Right cardiac atrium (tissue), 5 donors: ENCODE results near the gene CPAMD8. TPM values are rescaled to one million over a fixed set of nuclear protein-coding genes. Genes with fewer than 3 reads are reported as not detected.
A peak's percentile ranks its signal among the peaks of the same experiment; 100 is the strongest.
"Not testable (repeated sequence)": the region's sequence is repeated elsewhere in the genome, so short reads cannot be mapped to it uniquely, and the experiment has no call there.

Experiments
- ATAC-seq, 2 donors: fragments of 200-7000 bp; cut with Tn5 transposase; one replicate each; pipeline versions ENCODE4 v1.8.0 to v1.9.1; 2020; ENCODE audit warnings: moderate library complexity in 2 of 2, mild to moderate bottlenecking in 1 of 2
- DNase-seq, 3 donors: peaks; one replicate each; pipeline ENCODE4 v3.0.0-alpha.2; 2020
- H3K27ac ChIP-seq: one replicate; pipeline ENCODE4 v1.5.1; 2013; ENCODE audit warnings: mild to moderate bottlenecking, low read length, control low read depth, moderate library complexity
- H3K27me3 ChIP-seq: one replicate; pipeline ENCODE4 v1.6.1; 2013; ENCODE audit not compliant: control insufficient read depth, insufficient read depth
- H3K4me1 ChIP-seq: one replicate; pipeline ENCODE4 v1.6.1; 2013; ENCODE audit warnings: low read length; ENCODE audit not compliant: control insufficient read depth, insufficient read depth
- H3K4me3 ChIP-seq: one replicate; pipeline ENCODE4 v1.5.1; 2013; ENCODE audit warnings: low read length, control low read depth
- H3K9me3 ChIP-seq: one replicate; pipeline ENCODE4 v1.6.1; 2013; ENCODE audit warnings: low read length; ENCODE audit not compliant: control insufficient read depth
- WGBS: extraction: QIAGEN DNeasy Blood & Tissue Kit; methylation state at CpG from one replicate; pipeline ENCODE4 v1.1.7; 2013; 5-methylcytosine and 5-hydroxymethylcytosine counted together
- intact Hi-C, 4 donors: fragments of 100-400 bp; cut with DNase I; formaldehyde crosslinking; loops; one replicate each; pipeline versions ENCODE4 v1.11.0 to v1.14.0; 2022 to 2023
- polyA plus RNA-seq: library from polyadenylated mRNA; stranded (reverse); fragments of 200-250 nt; gene quantifications from one replicate; pipeline ENCODE4 v1.2.3, GENCODE V29; 2013
- total RNA-seq, 4 donors: library from RNA; stranded (reverse); fragmentation: NEBNext Ultra II Directional; extraction: Animal tissue kit (Norgen Biotek cat#: 25700); gene quantifications; one replicate each; pipeline ENCODE4 v1.2.1, GENCODE V29; 2021
- donor health status: healthy with polysubstance abuse.
- donor health status: DM: no; HTN: yes; CAD: no.
- donor health status: DM: no; HTN: no; CAD: no.
- donor health status: DM: no; HTN: yes; CAD: no; lungs with severe emphysema.
- donor health status: DM: yes; HTN: yes; CAD: no.

Gene CPAMD8
- total and polyA plus RNA-seq, 5 donors = 2.4 to 19.7 (median 9.6) TPM

- 90% methylated on average over 7 of the region's 7 CpGs for WGBS
- Histone ChIP-seq H3K27me3 (no peaks in the 10 kb centered on the region), H3K4me3 (no peak overlapping the region), H3K4me1 (no peaks in the 10 kb centered on the region), H3K9me3 (no peaks in the 10 kb centered on the region), H3K27ac (no peak overlapping the region)
- DNase-seq = no peak
- intact Hi-C loops = no loop called here
- ATAC-seq = no peak
Observed at GRCh38 chr19:17022738-17023137, 3.9 kb downstream of the CPAMD8 start.

DNA sequence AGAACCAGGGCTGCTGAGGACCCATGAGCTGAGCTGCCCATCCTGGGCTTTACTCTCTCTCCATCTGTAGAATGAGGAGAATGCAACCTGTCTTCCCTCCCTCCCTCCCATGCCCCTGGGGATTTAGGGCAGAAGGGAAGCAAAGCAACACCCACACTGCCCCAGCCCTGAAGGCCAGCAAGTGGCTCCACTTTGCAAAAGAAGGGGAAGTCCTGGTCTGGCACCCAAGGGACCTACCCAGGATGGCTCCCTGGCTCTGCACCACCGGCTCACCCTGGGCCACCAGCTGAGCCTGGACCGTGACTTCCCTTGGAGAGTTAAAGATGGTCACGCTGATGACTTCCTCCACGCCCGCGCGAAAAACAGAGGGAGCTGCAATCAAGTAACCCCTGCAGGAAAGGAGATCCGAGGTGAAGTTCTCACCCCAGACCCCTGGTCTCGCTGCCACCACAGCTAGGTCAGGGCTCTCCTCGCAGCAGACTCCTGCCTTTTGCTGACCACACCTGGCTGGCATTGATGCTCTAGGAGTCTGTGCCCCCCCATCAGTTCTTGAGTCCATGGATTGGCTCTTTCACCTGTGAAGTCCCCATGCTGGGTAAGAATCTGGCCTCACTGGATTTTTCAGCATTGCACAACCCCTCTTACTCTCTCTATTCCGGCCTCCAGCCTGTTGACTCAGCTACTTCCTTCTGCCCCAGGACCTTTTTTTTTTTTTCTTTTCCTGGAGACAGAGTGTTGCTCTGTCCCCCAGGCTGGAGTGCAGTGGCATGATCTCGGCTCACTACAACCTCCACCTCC lies 4.6 kb downstream of the CPAMD8 start:
- intact Hi-C loops = no loop called here
- H3K9me3 ChIP-seq = no peaks in the 10 kb centered on the region
- DNase-seq (no peak), ATAC-seq (peak in 1 of 2 donors; percentile 48)
- H3K4me1 ChIP-seq = no peaks in the 10 kb centered on the region
- H3K27ac ChIP-seq = no peak overlapping the region
- no peak overlapping the region for H3K4me3 ChIP-seq
- H3K27me3 ChIP-seq = no peaks in the 10 kb centered on the region
- 80% methylated on average over 12 of the region's 12 CpGs for WGBS

DNA sequence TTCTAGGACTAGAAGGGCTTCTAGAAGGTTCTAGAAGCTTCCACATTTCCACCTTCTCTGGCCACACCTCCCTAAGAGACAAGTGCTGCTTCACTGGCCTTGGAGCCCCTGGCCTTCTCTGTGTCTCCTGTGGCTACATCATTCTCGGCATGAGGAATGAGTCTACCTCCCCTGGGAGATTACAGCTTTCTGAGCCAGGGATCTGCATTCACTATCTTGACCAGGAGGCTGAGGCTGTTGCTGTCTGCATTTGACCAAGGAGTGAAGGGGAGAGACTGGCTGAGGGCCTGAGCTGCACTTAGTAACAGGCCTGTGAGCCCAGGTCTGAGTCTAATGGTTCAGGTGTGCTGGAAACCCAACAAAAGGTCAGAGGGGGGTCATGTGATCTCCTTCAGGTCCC lies 5.3 kb downstream of the CPAMD8 start:
- Histone ChIP-seq H3K9me3 (no peaks in the 10 kb centered on the region), H3K4me1 (no peaks in the 10 kb centered on the region), H3K27me3 (no peaks in the 10 kb centered on the region), H3K27ac (no peak overlapping the region), H3K4me3 (no peak overlapping the region)
- DNase-seq = no peak
- 60% methylated on average over 1 of the region's 1 CpG for WGBS
- ATAC-seq = no peak
- intact Hi-C loops = no loop called here

DNA sequence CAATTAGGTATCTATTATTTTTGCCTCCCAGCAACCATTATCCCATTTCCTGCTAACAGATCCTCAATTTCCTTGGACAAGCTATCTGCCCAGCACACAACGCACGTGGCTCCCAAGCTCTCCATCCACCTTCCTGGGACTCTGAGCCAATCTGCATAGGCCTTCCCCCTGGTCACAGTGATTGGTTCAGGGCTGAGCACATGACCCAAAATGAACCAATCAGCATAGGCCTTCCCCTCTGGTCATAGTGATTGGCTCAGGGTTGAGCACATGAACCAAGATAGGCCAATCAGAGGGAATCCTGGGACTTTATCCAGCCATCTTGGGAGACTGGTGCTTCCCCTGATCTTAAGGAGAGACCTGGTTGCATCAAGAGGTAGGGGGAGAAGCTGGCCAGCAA lies 5.8 kb downstream of the CPAMD8 start:
- intact Hi-C loops = no loop called here
- ATAC-seq (peak in 1 of 2 donors; percentile 29), DNase-seq (no peak)
- Histone ChIP-seq H3K27ac (no peak overlapping the region), H3K9me3 (no peaks in the 10 kb centered on the region), H3K27me3 (no peaks in the 10 kb centered on the region), H3K4me3 (no peak overlapping the region), H3K4me1 (no peaks in the 10 kb centered on the region)
- WGBS = 62% methylated on average over 2 of the region's 2 CpGs

GRCh38 chr19:17020385-17020784 lies 6.2 kb downstream of the CPAMD8 start:
- H3K4me3 ChIP-seq = no peak overlapping the region
- ATAC-seq (peak in 1 of 2 donors; percentile 52), DNase-seq (no peak)
- H3K27ac ChIP-seq = no peak overlapping the region
- intact Hi-C loops = no loop called here
- no peaks in the 10 kb centered on the region for H3K9me3 ChIP-seq
- H3K27me3 ChIP-seq = no peaks in the 10 kb centered on the region
- H3K4me1 ChIP-seq = no peaks in the 10 kb centered on the region

DNA sequence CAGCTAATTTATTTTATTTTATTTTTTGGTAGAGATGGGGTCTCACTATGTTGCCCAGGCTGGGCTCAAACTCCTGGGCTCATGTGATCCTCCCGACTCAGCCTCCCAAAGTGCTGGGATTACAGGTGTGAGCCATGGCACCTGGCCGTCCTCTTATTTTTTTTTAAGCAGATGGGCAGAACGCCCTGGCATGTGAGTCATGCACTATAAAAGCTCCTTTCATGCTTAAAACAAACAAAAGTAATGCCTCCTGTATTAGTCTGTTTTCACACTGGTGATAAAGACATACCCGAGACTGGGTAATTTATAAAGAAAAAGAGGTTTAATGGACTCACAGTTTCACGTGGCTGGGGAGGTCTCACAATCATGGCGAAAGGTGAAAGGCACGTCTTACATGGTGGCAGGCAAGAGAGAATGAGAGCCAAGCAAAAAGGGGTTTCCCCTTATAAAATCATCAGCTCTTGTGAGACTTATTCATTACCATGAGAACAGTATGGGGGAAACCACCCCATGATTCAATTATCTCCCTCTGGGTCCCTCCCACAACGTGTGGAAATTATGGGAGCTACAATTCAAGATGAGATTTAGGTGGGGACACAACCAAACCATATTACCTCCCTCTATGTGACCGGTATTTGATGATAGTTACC lies 12.3 kb downstream of the CPAMD8 start:
- H3K27ac ChIP-seq, H3K9me3 ChIP-seq, DNase-seq, H3K4me1 ChIP-seq, ATAC-seq, H3K27me3 ChIP-seq, intact Hi-C loops, H3K4me3 ChIP-seq: not testable (repeated sequence)
- 77% methylated on average over 9 of the region's 9 CpGs for WGBS

DNA sequence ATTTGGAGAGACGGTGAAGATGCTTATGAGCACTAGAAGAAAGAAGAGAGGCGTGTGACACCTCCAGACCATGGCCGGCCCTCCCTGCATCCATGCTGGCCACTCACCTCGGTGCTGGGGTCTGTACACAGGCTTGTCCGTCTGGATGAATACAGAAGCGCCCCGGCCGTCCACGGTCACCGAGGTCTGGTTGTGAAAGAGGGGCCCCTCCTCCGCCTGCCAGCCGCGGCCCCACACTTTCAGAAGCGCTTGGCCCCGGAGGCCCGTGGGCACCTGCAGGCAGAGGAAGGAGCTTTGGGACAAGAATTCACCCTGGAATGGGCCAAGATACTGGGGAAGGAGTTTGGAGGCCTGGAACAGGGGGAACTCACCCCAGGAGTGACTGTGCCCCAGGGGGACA lies 15.1 kb downstream of the CPAMD8 start:
- WGBS = 90% methylated on average over 16 of the region's 16 CpGs
- ATAC-seq = no peak
- H3K4me1 ChIP-seq = no peaks in the 10 kb centered on the region
- intact Hi-C loops = no loop called here
- no peak for DNase-seq
- no peak overlapping the region for H3K4me3 ChIP-seq
- H3K27ac ChIP-seq = no peak overlapping the region
- H3K27me3 ChIP-seq = no peaks in the 10 kb centered on the region
- no peaks in the 10 kb centered on the region for H3K9me3 ChIP-seq

- intact Hi-C loops = no loop called here
- 87% methylated on average over 3 of the region's 3 CpGs for WGBS
Observed at GRCh38 chr19:17006579-17006978, 20.0 kb downstream of the CPAMD8 start.

DNA sequence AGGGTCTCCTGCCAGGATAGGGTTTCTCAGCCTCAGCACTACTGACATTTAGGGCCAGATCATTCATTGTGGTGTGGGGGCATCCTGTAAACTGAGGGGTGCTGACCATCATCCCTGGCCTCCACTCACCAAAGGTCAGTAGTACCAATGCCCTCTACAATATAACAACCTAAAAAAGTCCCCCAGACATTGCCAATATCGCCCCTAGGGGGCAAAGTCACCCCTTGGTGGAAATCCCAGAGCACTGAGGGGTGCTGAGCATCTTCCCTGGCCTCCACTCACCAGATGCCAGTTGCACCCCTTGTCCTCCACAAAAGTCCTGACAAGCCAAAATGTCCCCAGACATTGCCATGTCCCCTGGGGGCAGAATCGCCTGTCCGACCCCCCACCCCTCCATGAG lies 21.6 kb downstream of the CPAMD8 start:
- no peak for DNase-seq
- Histone ChIP-seq H3K4me3 (no peak overlapping the region), H3K4me1 (no peaks in the 10 kb centered on the region), H3K9me3 (no peaks in the 10 kb centered on the region), H3K27ac (no peak overlapping the region), H3K27me3 (no peaks in the 10 kb centered on the region)
- no peak for ATAC-seq
- intact Hi-C loops = no loop called here
- WGBS = 74% methylated on average over 3 of the region's 3 CpGs

More at GRCh38 chr19:17006579-17006978, 20.0 kb downstream of the CPAMD8 start:
- DNase-seq (no peak), ATAC-seq (no peak)
- H3K4me1 ChIP-seq = no peaks in the 10 kb centered on the region
- no peaks in the 10 kb centered on the region for H3K9me3 ChIP-seq
- H3K4me3 ChIP-seq = no peak overlapping the region
- H3K27me3 ChIP-seq = no peaks in the 10 kb centered on the region
- H3K27ac ChIP-seq = no peak overlapping the region

- no peak for ATAC-seq
Observed at GRCh38 chr19:17004386-17004785, 22.2 kb downstream of the CPAMD8 start.

GRCh38 chr19:17002455-17002854 lies 24.2 kb downstream of the CPAMD8 start:
- DNase-seq (no peak), ATAC-seq (no peak)
- Histone ChIP-seq H3K27ac (no peak overlapping the region), H3K4me1 (no peaks in the 10 kb centered on the region), H3K27me3 (no peaks in the 10 kb centered on the region), H3K9me3 (no peaks in the 10 kb centered on the region), H3K4me3 (no peak overlapping the region)
- intact Hi-C loops = no loop called here
- 78% methylated on average over 7 of the region's 7 CpGs for WGBS

More at GRCh38 chr19:17004386-17004785, 22.2 kb downstream of the CPAMD8 start:
- Histone ChIP-seq H3K27me3 (no peaks in the 10 kb centered on the region), H3K27ac (no peak overlapping the region), H3K9me3 (no peaks in the 10 kb centered on the region), H3K4me1 (no peaks in the 10 kb centered on the region), H3K4me3 (no peak overlapping the region)
- 85% methylated on average over 15 of the region's 15 CpGs for WGBS
- DNase-seq = no peak
- intact Hi-C loops = no loop called here
